ENCODE results near the gene FNBP1. TPM values are rescaled to one million over a fixed set of nuclear protein-coding genes. Genes with fewer than 3 reads are reported as not detected.

The FNBP1 gene
- total and polyA plus RNA-seq, 2 of the 8 experiments (the other 6 are each of a cell fraction or from before 2014, with no cell fraction given): 7.2 to 40.9 TPM

DNA sequence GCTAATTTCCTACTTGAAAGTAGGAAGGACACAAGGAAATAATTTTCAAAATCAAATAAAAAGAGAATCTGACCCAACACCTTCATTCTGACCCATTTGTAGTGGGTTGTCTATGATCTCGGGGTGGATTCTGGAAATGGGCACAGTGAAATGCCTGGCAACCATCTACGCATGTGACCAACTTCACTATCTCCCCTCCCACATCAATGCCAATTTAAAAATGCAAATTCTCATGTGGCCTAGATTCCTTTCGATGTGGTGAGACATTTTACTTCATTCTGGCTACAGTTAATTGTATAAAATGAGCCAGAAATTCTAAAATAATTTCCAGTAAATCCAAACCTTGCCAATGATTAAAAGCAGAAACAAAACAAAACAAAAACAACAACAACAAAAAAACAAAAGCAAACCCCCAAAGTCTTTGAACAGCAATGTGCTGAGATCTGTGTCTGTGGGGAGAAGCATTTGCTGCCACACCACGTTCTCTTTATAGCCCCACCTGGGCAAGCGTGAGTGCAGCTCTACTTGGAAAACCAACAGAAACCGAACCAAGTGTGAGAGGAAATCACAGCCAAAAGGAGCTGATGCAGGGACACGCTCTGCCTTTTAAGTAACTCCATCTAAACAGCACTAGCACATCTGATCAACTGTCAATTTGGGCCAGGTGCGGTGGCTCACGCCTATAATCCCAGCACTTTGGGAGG is 148.7 kb downstream of the FNBP1 start:
- Histone ChIP-seq H3K79me1 (ENCODE audit: low read depth, low read length) (no peaks in the 10 kb centered on the region), H2BK12ac (ENCODE audit: low read depth, low read length) (no peak overlapping the region), H3K14ac (ENCODE audit: insufficient read length) (no peak overlapping the region), H3K27me3 (replicated peaks in 1 of 4; ENCODE audit: control insufficient read depth in 3 of 4, extremely low read depth in 1 of 4, insufficient read depth in 3 of 4, low read length in 3 of 4) (no peaks in the 10 kb centered on the region), H3K9me3 (ENCODE audit: insufficient read depth in 2 of 2, low read depth in 1 of 2, low read length in 1 of 2) (no peaks in the 10 kb centered on the region), H4K5ac (ENCODE audit: insufficient read length, low read depth, low read length) (no peak overlapping the region), H3K36me3 (ENCODE audit: control insufficient read depth in 2 of 4, insufficient read depth in 4 of 4, low read length in 3 of 4) (peaks cover 0 to 7% (median 2%) of the 10 kb centered on the region in 4 experiments; a peak in 4 of 8 replicates), H3K9ac (replicated peaks in 1 of 4; ENCODE audit: extremely low read depth in 1 of 4, low read depth in 3 of 4, low read length in 3 of 4) (no peak overlapping the region), H3K23ac (ENCODE audit: insufficient read length) (no peak overlapping the region), H2BK120ac (replicated peaks; ENCODE audit: low read depth, low read length) (no peak overlapping the region), H3K79me2 (ENCODE audit: control insufficient read depth in 1 of 2, insufficient read depth in 2 of 2, low read length in 2 of 2) (no peaks in the 10 kb centered on the region), H4K91ac (replicated peaks; ENCODE audit: insufficient read length, low read length) (no peak overlapping the region), H3K4me2 (ENCODE audit: insufficient read depth in 1 of 2, low read depth in 2 of 2, low read length in 2 of 2) (no peak overlapping the region), H3K23me2 (ENCODE audit: low read depth, low read length) (peaks cover 6% of the 10 kb centered on the region), H2BK5ac (ENCODE audit: low read depth, low read length) (no peak overlapping the region), H3K18ac (ENCODE audit: extremely low read depth, low read length) (no peak overlapping the region), H2BK15ac (ENCODE audit: low read length) (no peak overlapping the region), H3K4me1 (replicated peaks in 1 of 4; ENCODE audit: control insufficient read depth in 3 of 4, insufficient read depth in 4 of 4, low read length in 3 of 4) (peaks cover 0 to 7% (median 4%) of the 10 kb centered on the region in 4 experiments; a peak in 6 of 7 replicates), H2AFZ (ENCODE audit: low read length) (no peak overlapping the region), H3K27ac (ENCODE audit: low read depth, low read length) (no peak overlapping the region), H3K4me3 (ENCODE audit: extremely low read depth in 1 of 4, insufficient read depth in 2 of 4, low read depth in 3 of 4, low read length in 4 of 4) (no peak overlapping the region), H3K56ac (replicated peaks; ENCODE audit: insufficient read length, low read depth, low read length) (no peak overlapping the region), H4K20me1 (replicated peaks in 1 of 2; ENCODE audit: control insufficient read depth in 1 of 2, insufficient read depth in 2 of 2, low read length in 2 of 2) (no peaks in the 10 kb centered on the region), H4K8ac (ENCODE audit: extremely low read depth, insufficient read depth, low read length) (no peak overlapping the region), H2BK20ac (ENCODE audit: low read length) (no peak overlapping the region), H2AK5ac (ENCODE audit: low read depth, low read length) (no peak overlapping the region), H3K4ac (replicated peaks; ENCODE audit: insufficient read length, low read depth, low read length) (no peak overlapping the region)
- CTCF ChIA-PET (ENCODE audit: partially characterized antibody): interaction anchor here (0.5 to 1.1 kb wide), 2 partner anchors 7 to 124 kb away, joined by 3 to 4 read pairs; no protein-coding TSS in a partner anchor
- no peak for FAIRE-seq
- no peak for DNase-seq (ENCODE audit: low read depth in 1 of 2, low spot score in 2 of 2)
- WGBS, 2 experiments (ENCODE audit: extremely low coverage in 1 of 2, insufficient coverage in 1 of 2, insufficient read length in 1 of 2, insufficient replicate concordance in 2 of 2, low coverage in 1 of 2, low lambda C conversion rate in 2 of 2, missing lambda C conversion rate in 1 of 2): 89% methylated on average over 9 of the region's 9 CpGs; no CpG with 5 or more reads in 1 of the 2 experiments
- POLR2A ChIA-PET (ENCODE audit: partially characterized antibody): interaction anchor here (0.9 kb wide), 1 partner anchor 148 kb away, joined by 4 read pairs; the partner anchor contains the start of gene FNBP1
- no peak for TF ChIP-seq SIN3A (conservative IDR thresholded peaks at IDR 0.05 in 1 of 2, IDR thresholded peaks at IDR 0.05 in 1 of 2; ENCODE audit: low read depth in 1 of 2, low read length in 2 of 2)
- TF ChIP-seq CREB1 (IDR thresholded peaks at IDR 0.05): no peak
- no peak for TF ChIP-seq CEBPB (IDR thresholded peaks at IDR 0.05; ENCODE audit: low read depth, low read length)
- TF ChIP-seq BRCA1 (IDR thresholded peaks at IDR 0.05; ENCODE audit: low read depth, low read length): no peak
- no peak for TF ChIP-seq BCL11A (IDR thresholded peaks at IDR 0.05; ENCODE audit: low read depth in 2 of 2, low read length in 2 of 2)
- TF ChIP-seq EZH2 (IDR thresholded peaks at IDR 0.05; ENCODE audit: low read depth, low read length, severe bottlenecking): no peak
- no peak for TF ChIP-seq ZNF274 (IDR thresholded peaks at IDR 0.05; ENCODE audit: borderline replicate concordance, extremely low read depth, low read length)
- no peak for TF ChIP-seq SP2 (IDR thresholded peaks at IDR 0.05; ENCODE audit: low read length)
- TF ChIP-seq RNF2 (IDR thresholded peaks at IDR 0.05; ENCODE audit: borderline replicate concordance, low read depth, low read length, missing control alignments, poor library complexity, severe bottlenecking): no peak
- no peak for TF ChIP-seq SAP30 (IDR thresholded peaks at IDR 0.05; ENCODE audit: insufficient read depth, insufficient replicate concordance, low read length)
- TF ChIP-seq POLR2AphosphoS5 (IDR thresholded peaks at IDR 0.05; ENCODE audit: low read depth, low read length): no peak
- TF ChIP-seq SIX5 (IDR thresholded peaks at IDR 0.05; ENCODE audit: low read depth, low read length): no peak
